ENCODE measurements around the gene RXFP4.

The RXFP4 gene

DNA sequence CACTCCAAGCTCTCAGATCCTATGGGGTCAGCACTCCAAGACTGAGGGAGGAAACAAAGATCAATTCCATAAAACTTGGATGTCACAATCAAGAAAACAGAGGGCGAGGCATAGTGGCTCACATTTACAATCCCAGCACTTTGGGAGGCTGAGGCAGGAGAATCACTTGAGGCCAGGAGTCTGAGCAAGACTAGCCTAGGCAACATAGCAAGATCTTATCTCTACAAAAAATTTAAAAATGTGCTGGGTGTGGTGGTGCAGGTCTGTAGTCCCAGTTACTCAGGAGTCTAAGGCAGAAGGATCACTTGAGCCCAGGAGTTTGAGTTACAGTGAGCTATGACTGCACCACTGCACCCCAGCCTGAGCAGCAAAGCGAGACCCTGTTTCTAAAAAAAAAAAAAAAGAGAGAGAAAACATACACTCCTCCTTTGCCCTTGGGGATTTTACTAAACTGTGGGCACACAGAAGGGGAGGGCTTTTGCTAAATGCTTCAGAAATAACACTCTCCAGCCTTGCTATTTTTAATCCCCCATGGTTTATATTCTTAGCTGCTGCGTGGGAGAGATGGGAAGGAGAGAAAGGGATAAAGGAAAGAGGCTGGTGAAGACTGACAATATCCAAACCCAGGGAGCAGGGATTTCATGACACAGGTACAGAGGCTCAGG lies 18.8 kb downstream of the RXFP4 start:
- no peak for DNase-seq (ENCODE audit: low read depth)

DNA sequence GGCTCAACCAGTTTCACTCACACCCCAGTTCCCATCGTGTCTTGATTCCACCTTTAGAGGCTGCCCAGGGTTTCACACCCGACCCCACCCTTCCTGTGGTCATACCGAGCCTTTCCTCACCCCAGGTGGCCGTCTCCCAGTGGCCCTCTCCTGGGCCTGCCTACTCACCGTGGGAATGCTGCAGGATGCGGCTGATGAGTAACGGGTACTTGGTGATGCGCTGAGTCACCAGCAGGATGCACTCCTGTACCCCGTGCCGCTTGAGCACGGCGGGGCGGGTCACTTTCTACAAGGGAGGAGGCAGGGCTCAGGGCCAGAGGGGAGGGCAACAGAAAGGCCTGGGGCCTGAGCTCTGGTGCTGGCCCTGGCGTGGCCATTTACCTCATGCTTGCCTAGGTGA lies 20.5 kb downstream of the RXFP4 start:
- no peak for DNase-seq (ENCODE audit: low read depth)

DNA sequence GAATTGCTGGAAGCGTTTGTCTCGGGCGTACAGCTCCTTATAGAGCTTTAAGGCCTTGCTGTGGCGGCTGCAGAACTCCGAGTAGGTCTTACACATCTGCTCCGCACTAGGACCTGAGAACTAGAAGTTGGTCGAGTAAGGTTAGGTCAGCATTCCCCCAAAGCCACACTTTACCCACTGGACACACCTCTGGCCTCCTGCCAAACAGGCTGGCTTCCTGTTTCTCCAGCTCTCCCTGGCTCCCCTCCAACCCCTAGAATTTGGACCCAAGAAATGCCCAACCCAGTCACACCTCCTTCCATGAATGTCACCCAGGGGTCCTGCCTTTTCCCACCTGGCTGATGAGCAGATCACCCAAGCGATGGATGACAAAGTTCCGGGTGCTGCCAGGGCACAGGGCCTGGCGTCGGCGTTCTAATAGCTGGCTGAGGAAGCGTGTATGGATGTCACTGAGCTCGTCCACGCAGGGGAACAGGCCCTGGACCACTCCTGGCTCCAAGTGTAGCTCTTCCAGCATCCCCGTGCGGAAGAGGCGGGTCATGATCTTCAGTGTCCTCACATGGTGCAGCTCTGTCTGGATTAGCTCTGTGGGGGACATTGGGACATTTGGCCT lies 21.3 kb downstream of the RXFP4 start:
- DNase-seq (ENCODE audit: low read depth) = no peak

DNA sequence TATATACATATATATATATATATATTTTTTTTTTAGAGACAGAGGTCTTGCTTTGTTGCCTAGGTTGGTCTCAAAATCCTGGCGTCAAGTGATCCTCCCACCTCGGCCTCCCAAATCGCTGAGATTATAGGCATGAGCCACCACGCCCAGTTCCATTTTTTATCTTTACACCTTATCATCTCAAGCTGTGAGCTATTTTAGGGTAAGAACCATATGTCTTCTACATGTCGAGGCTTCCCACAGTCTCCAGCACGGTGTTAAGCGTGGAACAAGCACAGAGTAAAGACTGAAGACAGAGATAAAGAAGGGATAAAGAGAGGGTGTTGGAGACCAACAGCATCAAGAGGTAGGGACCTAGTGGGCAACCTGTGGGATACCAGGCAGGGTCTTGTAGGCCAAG lies 22.8 kb downstream of the RXFP4 start:
- DNase-seq (ENCODE audit: low read depth) = no peak

DNA sequence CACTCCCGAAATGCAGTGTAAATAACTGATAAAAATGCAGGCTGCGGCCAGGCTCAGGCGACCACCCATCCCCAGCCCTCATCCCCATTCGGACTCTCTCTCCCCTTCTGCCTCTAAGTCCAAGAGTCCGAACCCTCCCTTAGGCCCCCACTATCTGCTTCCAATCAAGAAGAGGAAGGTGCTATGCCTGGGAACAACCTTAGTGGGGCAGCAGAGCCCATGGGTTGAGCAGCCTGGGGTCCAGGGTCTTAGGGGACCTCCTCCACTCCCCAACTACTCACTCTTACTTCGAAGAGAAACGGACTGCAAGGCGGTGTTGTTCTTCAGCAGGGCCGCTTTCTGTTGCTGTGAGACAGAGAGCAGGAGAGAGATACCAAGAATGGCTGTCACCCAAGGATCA lies 24.7 kb downstream of the RXFP4 start:
- no peak for DNase-seq (ENCODE audit: low read depth)

DNA sequence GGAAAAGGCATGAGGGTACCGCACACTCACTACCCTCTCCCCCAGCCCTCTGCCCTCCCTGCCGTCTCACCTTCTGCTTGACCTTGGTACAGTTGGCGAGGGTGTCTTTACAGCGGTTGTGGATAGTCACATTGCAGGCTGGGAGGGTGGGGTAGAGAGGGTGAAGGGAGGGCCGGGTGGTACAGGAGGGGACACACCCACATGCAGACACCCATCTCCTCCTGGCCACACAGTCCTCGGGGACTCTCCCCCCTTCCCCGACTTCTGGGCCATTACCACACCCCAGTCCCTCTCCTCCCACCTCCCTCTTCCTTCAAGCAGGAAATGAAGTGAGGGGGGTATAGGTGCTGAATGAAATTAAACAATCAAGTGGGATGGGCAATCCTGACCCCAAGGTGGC lies 25.3 kb downstream of the RXFP4 start:
- no peak for DNase-seq (ENCODE audit: low read depth)

DNA sequence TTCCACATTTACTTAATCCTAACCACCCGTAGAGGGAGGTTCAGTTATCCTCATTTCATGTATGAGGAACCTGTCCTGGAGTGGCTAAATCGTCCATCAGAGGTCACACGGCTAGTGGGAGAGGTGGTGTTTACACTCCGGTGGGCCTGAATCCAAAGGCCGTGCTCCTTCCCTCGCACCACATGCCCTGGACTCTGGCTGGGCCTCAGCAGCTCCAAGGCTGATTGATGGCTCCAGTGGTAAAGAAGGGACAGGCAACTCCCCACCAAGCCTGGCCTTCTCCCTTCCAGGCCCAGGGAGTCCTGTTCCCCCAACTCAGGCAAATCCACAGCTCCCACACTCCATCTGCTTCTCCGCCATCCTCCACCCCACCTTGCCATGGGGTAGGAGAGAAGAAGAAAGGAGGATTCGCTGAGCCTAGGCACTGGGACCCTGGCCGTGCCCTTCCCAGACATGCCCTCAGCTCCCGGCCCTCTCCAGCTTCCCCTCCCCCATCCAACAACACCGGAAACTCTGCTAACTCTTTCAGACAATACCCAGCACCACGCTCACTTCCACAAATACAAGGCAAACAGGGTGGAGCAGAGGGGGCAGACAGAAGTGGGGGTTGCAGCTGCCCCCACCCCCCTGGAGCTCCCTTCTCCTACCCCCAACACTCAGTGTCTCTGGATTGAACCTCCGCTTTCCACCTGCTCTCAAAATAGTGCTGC lies 26.1 kb downstream of the RXFP4 start:
- no peak for DNase-seq (ENCODE audit: low read depth)

DNA sequence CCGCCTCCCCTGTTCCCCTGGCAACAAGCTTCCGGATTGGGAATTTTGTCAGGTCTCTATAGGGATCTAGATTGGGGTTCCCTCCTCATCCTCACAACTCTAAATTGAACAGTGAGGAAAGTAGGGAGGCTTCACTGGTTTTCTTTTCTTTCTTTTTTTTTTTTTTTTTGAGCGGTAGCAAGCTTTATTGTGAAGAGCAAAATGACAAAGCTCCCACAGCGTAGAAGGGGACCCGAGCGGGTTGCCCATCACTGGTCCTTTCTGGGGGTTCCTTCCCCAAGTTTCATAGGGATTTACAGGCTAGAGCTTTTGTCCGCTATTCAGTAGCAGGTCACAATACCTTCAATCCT lies 26.6 kb downstream of the RXFP4 start:
- DNase-seq (ENCODE audit: low read depth) = no peak

DNA sequence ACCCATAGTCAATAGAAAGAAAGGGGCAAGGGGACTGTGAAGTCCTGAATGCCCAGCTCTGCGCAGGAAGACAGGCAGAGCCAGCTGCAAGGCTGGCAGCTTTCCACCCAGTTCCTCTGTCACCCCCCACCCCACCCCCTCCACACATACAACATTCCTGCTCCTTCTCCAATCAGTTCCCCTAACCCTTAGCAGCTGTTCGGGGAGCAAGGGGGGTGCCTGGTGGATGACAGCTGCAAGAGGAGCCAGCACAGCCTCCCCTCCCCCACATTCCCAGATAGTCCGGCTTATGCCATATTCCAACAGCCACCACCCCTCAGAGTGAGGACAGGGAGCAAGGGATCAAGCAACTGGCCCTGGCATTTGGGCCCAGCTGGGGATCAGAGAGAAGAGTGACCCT lies 27.2 kb downstream of the RXFP4 start:
- no peak for DNase-seq (ENCODE audit: low read depth)

DNA sequence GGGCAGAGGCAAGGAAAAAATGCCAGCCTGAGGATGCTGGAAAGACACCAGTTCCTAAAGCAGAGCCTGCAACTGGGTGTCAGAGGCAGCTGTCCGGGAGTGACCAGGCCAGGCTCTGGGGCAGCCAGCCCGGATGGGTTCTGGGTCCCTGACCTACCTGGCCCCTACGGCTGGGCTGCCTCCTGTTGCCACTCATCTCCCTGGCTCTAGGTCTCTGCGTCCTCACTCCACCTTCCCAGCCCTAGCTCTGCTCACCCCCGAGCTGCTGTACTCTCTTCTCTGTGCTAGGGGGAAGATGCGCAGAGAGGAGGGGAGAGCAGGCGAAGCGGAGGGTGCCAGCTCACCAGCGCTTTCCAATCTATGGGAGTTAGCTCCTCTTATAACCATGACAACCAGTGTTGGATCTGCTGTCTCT lies 27.9 kb downstream of the RXFP4 start:
- DNase-seq (ENCODE audit: low read depth) = no peak

DNA sequence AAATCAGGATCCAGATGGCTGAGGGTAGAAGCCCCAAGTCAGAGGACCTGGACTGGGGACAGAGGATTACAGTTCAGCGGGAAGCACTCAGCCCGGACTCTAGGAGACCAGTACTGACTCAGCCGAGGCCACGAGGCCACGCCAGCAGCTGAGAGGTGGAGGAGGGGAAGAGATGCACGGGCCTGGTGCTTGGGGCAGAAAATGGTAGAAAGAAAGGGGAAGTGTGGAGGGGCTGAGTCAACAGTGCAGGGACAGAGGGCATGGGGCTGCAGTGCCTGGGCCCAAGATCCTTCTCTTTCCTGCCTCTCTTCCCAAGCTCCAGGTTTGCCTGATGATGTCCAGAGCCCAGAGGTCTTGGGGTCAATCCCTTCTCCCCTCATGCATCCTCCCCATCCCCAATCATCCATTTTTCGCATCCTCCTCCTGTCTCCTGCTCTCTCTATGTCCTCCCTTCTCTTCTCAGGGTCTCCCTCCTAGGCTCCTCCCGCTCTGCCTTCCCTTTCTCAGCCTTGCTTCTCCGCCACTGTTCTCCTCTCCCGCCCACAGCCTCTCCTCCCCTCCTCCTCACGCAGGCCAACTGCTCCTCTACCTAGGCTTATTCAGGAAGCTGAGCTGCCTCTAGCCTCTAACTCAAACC lies 29.2 kb downstream of the RXFP4 start:
- DNase-seq (ENCODE audit: low read depth) = no peak

DNA sequence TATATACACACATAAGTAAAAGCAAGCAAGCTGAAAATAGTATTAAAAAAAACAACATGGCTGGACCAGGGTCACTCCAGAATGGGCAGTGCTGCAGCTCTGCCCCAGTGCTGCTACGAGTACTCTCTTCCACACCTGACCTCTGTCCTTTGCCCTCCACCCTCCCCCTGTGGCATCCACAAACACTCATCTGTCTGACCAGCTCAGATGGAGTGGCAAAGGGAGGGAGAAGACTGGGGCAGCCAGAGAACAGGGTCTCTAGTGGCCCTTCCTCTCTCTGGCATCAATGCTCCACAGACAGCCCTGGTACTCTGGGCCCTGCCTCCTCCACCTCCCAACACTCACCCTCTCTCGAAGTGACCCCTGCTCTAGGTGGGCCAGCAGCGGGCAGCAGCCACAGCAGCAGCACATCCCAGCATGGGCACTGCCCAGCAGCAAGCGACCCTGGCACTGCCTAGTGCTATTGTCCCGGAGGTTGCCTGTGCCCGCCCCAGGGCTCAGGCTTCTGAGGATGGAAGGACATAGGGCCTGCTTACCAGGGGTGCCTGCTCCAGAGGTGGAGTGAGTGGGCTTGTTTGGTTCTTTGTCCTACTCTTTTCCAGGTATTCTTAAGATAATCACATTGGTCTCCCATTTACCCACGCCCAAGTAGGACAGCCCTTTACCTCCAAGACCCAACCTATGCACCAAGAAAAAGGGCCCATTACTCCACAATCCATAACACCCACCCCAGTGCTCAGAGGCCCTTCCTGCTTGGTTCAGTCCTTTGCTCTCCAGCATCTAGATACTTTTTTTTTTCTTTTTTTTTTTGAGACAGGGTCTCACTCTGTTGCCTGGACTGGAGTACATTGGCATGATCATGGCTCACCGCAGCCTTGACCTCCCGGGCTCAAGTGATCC lies 30.7 kb downstream of the RXFP4 start:
- no peak for DNase-seq (ENCODE audit: low read depth)

DNA sequence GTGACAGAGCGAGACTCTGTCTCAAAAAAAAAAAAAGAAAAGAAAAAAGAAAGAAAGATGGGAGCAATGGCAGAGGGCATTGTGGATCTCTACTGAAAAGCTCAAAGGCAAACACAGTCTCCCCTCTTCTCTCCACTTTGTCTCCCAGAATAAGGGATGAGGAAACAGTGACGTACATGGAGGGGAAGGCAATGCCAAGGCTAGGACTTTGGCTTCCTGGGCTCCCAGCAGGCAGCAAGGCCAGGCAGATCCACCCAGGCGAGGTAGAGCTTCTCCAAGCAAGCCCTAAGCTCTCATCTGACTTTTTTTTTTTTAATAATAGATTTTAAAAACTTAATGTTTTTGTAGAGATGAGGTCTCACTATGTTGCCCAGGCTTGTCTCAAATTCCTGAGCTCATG lies 32.3 kb downstream of the RXFP4 start:
- DNase-seq (ENCODE audit: low read depth) = no peak

DNA sequence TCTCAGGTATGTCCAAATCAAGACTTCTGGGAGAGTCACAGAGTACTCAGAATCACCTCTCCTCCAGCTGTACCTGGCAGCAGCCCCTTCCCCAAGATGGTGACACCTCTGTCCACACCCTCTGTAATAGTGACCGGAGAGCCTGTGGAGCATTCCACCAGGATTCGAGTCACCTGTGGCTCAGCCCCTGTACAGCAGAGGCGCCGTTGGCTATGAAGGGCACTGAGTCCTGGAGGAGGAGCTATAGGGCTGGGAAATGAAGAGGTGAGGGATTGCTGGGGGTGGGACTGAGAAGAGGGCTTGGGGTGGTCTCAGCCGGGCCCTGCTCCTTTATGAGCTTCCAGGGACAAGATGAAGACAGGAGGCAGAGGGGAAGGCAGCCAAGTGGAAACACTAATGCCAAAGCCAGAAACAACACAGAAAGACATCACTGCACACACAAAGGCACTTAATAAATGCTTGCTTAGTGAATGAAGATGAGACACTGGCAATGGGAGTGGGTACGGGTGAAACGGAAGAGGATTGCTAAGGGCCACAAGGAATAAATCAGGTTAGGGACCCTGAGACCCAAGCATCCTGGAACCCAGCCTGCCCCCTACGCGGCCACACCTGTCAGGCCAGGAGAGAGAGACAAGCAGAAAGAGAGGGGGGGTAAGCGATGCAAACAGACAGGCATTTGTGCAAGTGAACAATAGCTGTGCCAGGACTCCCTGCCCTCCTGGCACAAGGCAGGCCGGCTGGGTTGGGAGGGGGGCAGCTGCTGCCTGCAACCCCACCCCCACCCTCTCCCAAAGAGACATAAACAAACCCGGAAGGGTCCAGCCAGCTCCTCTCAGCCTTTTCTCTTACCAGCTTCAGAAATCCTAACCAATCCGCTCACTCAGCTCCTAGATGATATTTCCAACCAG lies 33.0 kb downstream of the RXFP4 start:
- no peak for DNase-seq (ENCODE audit: low read depth)

DNA sequence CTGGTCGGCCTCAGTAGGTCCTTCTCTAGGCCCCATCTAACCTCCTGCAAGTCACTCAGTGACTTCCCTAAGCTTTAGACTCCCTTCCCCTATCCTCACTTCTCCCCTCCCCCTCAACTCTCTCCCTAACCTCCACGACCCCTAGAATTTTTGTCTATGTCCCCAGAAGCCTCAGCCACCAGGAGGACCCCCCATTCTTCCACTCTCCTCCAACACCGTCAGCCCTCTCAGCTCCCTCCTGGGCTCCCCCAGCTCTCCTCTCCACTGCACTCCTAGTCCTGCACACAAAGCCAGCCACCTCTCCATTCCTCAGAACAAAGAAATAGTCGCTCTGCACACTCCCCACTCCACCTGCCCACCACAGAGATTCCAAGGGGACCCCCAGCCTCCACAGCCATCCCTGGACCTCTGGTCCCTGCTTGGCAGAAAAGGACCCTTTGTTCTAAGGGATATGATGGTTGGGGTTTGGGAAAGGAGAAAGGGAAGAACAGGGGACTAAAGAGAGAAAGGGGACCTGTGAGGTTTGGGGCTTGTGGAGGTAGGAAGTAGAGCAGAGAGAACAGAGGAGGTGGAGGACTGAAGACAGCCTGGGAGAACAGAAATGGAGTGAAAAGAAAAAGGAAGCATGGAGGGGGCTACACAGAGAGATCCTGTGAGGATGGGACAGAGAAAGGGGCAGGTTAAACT lies 34.1 kb downstream of the RXFP4 start:
- DNase-seq (ENCODE audit: low read depth) = no peak

DNA sequence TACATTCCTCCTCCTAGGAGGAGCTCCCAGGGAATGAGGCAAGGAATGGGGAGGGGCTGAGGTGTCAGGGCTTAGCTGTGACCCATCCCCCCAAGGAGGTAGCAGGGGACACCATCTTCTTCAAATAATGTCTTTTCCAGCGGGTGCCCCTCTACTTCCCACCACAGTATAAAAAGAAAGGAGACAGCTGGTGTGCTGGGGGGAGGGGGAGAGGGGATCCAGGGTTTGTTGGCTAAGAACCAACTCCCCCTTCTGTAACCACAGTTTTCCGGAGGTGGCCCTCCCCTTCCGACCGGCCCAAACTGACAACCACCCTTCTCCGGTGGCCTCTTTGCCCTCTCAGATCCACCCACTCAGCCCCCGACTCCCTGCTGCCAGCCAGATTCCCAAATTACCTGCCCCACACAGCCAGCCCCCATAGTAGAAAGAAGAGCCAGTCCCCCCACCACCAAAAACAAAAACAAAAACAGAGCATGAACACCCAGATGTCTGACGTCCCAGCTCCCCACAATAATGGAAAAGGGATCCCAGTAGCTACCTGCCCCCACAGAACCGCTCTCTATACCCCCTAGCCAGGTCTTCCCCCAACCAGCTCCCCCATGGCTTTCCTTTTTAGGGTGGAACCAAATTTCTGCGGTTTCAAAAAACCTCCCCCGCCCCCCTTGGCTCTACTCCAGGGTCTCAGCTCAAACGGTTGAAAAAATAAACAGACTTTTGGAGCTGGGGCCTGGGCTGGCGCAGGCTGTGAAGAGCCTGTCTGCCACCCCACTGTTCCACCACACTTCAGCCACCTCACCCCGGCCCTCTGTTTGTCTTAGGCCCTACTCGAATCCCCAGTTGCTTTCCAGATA lies 34.8 kb downstream of the RXFP4 start:
- peak; percentile 64 for DNase-seq (ENCODE audit: low read depth)

DNA sequence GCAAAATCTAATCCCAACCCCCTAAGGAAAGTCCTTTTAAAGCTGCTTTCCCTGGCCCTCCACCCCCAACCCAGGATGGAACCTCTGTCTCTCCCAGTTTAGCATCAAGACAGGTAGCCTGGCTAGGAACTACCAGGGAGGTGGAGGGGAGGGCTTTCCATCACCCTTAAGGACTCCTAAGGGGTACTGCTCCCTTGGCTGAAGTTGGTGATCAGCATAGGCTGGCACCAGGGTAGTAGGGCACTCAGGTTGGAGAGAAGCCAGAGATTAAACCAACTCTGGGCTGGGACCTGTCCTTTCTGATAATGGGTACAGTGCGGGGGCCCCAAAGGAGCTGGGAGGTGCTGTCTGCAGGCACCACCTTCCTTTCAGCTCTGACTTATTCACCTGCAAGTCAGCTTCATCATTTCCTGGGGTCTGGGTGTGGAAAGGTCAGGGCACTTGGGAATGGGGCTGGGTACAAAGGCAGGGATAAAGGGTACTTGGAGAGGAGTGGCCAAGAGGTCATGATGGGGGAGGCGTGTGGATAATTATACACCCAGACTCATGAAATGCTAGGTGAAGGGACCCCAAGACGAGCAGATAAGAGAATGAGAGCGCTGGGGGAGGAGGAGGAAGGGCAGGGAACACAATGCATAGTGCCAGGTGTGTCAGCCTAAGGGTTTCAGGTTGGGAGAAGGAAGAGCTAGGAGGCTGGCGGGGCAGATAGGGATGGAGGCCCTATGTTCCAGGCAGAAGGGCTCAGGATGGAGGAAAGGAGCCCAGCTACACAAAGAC lies 35.7 kb downstream of the RXFP4 start:
- no peak for DNase-seq (ENCODE audit: low read depth)

DNA sequence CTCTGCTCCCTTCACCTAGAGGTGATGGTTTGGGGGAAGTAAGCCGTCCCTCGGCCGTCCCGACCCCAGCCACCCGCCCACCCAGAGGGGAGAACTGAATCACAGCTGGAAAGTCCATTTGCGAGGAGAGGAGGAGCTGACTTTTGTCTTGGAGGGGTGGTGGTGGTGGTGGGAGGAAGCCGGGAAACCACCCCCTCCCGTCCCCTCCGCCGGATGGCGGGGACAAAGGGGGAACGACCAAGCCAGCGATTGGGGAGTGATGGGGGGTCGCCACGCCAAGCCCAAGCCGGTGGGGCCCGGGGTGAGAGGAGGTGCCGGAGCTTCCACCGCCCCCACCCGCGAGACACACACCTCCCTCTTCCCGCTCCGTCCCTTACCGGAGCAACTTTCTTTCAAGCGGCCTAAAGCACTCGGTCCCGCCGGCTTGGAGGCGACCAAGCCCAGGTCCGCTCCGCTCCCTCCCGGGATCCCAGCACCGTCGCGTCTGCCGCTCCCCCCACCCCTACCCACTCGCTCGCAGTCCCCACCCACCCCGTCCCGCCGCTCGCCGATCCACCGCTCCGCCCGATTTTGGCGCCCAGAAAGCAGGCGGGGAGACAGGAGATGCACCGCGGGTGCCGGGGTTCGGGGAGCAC lies 36.4 kb downstream of the RXFP4 start:
- DNase-seq (ENCODE audit: low read depth) = peak; percentile 66
